H7 (cell line): Measurements from ENCODE around the gene TRPC6. TPM values are rescaled to one million over a fixed set of nuclear protein-coding genes. Genes with fewer than 3 reads are reported as not detected.
"Not testable (repeated sequence)": the region's sequence is repeated elsewhere in the genome, so short reads cannot be mapped to it uniquely, and the experiment has no call there.

Experiments used
- DNase-seq: peaks from one replicate; pipeline ENCODE4 v3.0.0; 2012
- H3K27me3 ChIP-seq: 2 replicates; pipeline ENCODE4 v1.6.0; 2011; ENCODE audit warnings: mild to moderate bottlenecking, low read length; ENCODE audit not compliant: control insufficient read depth, insufficient read depth
- H3K36me3 ChIP-seq: replicated peaks from 2 replicates; pipeline ENCODE4 v1.5.1; 2011; ENCODE audit warnings: low read length; ENCODE audit not compliant: control insufficient read depth, insufficient read depth
- H3K4me3 ChIP-seq: 2 replicates; pipeline ENCODE4 v1.5.1; 2011; ENCODE audit warnings: low read depth, mild to moderate bottlenecking, control low read depth, low read length, moderate library complexity; ENCODE audit not compliant: insufficient read depth
- total RNA-seq: library from RNA; depleted of rRNA; stranded (reverse); fragments of >200 nt; shearing (Covaris generic); gene quantifications from 2 replicates; pipeline ENCODE4 v1.2.3, GENCODE V29; 2014

The TRPC6 gene
- total RNA-seq, 1 experiment from 2014 or later = 1.4 TPM

DNA sequence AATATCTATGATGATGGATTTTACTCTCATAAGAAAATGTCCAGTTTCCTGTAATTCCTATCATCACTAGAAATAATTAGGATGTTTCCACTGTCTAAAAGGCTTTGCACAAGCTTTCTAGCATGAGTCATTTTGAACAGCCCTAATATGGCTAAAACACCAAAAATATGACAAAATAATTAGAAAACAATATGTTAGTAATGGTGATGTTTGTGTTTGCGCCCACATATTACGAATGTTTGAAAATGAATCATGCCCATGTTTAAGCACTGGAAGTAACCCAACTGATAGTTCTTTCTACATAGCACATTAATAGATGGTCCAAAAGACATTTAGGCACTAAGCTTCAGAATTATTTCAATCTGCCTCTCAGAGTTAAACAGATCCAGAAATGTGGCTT is 96.0 kb downstream of the TRPC6 start:
- no peak for DNase-seq
- H3K36me3 ChIP-seq = no peaks in the 10 kb centered on the region
- no peaks in the 10 kb centered on the region for H3K27me3 ChIP-seq
- H3K4me3 ChIP-seq = no peak overlapping the region

- no peak for DNase-seq
- Histone ChIP-seq H3K36me3 (no peaks in the 10 kb centered on the region), H3K4me3 (no peak overlapping the region), H3K27me3 (no peaks in the 10 kb centered on the region)
Measured at GRCh38 chr11:101482556-101483124, 101.2 kb downstream of the TRPC6 start.

GRCh38 chr11:101478587-101479369 is 105.0 kb downstream of the TRPC6 start:
- H3K4me3 ChIP-seq = no peak overlapping the region
- DNase-seq = no peak
- H3K27me3 ChIP-seq = no peaks in the 10 kb centered on the region
- H3K36me3 ChIP-seq = no peaks in the 10 kb centered on the region

- no peaks in the 10 kb centered on the region for H3K36me3 ChIP-seq
Measured at GRCh38 chr11:101477926-101478325, 105.9 kb downstream of the TRPC6 start.

GRCh38 chr11:101476191-101476590 is 107.6 kb downstream of the TRPC6 start:
- H3K4me3 ChIP-seq = no peak overlapping the region
- H3K36me3 ChIP-seq = no peaks in the 10 kb centered on the region
- H3K27me3 ChIP-seq = no peaks in the 10 kb centered on the region
- DNase-seq = no peak

More at GRCh38 chr11:101477926-101478325, 105.9 kb downstream of the TRPC6 start:
- H3K4me3 ChIP-seq = no peak overlapping the region
- no peaks in the 10 kb centered on the region for H3K27me3 ChIP-seq
- no peak for DNase-seq

DNA sequence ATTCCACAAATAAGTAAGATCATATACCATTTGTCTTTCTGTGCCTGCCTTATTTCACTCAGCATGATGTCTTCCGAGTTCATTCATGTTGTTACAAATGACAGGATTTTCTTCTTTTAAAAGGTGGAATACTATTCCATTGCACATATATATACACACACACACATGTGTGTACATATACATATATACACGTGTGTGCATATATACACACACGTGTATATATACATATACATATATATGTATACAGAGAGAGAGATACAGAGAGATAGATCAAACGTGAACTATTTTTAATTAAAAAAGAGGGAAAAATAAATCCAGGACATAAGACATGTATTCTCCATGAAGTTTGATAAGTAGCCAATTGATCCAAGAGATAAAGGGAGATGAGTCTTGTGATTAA is 108.1 kb downstream of the TRPC6 start:
- no peak overlapping the region for H3K4me3 ChIP-seq
- no peak for DNase-seq
- H3K36me3 ChIP-seq = no peaks in the 10 kb centered on the region
- no peaks in the 10 kb centered on the region for H3K27me3 ChIP-seq

DNA sequence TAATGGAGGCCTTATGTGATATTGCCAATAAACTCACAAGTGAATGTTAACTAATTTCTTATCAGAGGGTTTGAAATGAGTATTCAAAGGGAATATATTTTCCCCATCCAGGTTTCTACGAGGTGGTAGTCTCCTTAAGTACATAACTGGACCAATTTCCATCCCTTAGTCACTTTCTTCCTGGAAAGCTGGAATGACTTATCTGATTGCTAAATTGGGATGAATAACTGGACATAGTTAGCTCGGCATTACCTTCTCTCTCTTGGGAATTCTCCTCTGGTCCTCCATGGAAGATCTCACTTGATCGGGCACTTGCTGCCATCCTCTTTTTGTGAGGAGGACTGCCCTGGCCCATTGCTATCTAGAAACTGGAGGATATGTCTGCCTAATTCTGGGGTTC is 109.1 kb downstream of the TRPC6 start:
- Histone ChIP-seq H3K27me3 (no peaks in the 10 kb centered on the region), H3K4me3 (no peak overlapping the region), H3K36me3 (no peaks in the 10 kb centered on the region)
- DNase-seq = no peak

DNA sequence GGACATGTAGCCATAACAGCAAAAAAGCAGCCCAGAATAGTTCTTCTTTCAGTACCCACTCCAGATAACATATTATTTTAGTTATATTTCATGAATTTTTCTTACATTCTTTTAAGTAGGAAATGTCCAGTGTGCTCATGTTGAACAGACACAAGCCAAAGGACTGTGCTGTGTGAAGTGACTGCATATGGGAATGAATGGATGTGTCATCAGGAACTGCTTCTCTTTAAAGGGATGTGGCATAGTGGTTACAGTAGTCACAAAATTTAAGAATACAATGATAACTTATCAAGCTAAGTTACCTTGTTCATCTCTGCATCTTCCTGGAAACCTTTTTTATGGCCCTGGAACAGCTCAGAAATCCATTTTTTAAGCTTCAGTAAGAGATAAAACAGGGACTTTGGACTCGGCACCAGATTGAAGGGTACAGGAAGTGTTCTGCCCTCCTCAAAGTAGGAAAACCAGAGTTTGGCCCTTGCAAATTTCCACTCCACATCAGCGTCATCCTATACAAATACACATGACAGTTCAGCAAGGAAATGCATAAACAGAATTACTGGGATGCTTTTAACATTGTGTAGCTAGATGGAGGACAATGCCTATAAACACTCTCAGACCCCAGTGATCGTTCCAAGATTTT is 112.8 kb downstream of the TRPC6 start:
- Histone ChIP-seq H3K36me3 (no peaks in the 10 kb centered on the region), H3K4me3 (no peak overlapping the region), H3K27me3 (no peaks in the 10 kb centered on the region)
- no peak for DNase-seq

DNA sequence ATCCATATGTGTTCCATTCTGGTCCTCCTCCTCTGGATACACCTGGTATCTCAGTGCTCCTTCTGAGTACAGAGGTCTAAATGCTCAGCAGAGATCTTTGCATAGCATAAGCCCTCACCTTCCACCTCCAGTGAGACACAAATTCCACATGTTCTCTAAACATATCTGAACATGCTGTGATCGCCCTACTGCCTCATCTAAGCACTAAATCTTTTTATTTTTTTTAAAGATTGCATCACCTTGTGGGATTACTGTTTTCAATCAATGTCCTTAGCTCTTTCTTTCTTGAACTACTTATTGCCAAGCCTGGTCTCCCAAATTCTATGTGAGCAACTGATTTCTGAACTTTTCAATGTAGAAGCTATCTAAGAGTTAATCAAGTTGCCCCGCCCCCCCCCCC is 113.4 kb downstream of the TRPC6 start:
- Histone ChIP-seq H3K36me3 (no peaks in the 10 kb centered on the region), H3K27me3 (no peaks in the 10 kb centered on the region), H3K4me3 (no peak overlapping the region)
- DNase-seq = no peak

GRCh38 chr11:101466352-101466751 is 117.5 kb downstream of the TRPC6 start:
- H3K36me3 ChIP-seq = no peaks in the 10 kb centered on the region
- H3K4me3 ChIP-seq = no peak overlapping the region
- no peak for DNase-seq
- H3K27me3 ChIP-seq = no peaks in the 10 kb centered on the region

DNA sequence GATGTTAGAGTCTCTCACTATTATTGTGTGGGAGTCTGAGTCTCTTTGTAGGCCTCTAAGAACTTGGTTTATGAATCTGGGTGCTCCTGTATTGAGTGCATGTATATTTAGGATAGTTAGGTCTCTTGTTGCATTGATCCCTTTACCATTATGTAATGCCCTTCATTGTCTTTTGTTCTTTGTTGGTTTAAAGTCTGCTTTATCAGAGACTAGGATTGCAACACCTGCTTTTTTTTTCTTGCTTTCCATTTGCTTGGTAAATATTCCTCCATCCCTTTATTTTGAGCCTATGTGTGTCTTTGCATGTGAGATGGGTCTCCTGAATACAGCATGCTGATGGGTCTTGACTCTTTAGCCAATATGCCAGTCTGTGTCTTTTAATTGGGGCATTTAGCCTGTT is 119.4 kb downstream of the TRPC6 start:
- DNase-seq, H3K4me3 ChIP-seq, H3K27me3 ChIP-seq, H3K36me3 ChIP-seq: not testable (repeated sequence)

DNA sequence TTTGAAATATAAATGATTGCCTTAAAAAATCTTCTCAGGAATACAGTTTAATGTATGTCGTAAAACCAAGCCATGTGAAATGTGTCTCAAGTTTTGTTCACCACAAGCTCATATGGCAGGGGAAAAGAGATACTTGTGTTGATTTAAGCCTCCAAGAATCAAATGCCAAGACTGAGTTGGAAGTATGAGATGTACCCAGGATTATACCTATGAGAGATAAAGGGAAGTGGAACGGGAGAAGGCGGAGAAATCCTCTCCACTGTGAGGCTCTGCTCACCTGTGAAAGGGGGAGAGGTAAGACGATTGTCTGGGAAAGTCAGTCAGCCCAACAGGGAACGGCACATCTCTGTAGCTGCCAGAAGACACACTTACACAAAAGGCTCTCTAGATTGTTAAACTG is 124.8 kb downstream of the TRPC6 start:
- no peak overlapping the region for H3K4me3 ChIP-seq
- DNase-seq = no peak
- no peaks in the 10 kb centered on the region for H3K36me3 ChIP-seq
- no peaks in the 10 kb centered on the region for H3K27me3 ChIP-seq

DNA sequence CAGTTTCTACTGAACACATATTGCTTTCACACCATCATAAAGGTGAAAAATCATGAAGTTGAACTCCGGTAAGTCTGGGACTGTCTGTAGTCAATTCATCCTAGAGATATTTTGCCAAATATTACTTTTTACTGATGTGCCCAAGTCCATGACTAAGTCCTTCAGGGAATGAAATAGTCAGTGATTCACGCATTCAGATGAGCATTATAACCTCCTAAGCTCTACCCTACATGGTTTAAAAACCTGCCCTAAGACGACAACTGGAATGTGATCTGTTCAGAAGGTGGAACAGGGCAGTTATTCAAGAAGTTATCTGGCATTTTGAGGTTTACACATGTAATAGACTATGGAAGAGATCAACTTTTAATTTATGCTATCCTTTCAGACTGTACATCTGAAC is 125.6 kb downstream of the TRPC6 start:
- no peak overlapping the region for H3K4me3 ChIP-seq
- H3K27me3 ChIP-seq = no peaks in the 10 kb centered on the region
- no peak for DNase-seq
- H3K36me3 ChIP-seq = no peaks in the 10 kb centered on the region

DNA sequence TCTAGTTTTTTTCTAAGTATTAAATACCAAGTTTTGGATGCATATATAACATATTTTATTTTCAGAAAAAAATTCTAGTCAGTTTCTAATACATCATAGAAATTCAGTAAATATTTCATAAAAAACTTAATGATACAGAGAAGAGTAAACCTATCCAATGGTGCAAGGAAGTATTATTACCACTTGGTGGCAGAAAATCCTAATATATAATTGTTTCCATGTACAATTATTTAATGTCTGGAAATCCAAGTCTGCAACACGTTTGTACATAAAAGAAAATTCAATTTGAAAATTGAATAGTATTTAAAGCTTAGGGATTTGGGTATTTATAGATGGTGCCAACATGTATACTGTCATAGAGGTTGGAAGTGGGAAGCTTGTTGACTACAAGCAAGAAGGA is 127.0 kb downstream of the TRPC6 start:
- Histone ChIP-seq H3K4me3 (no peak overlapping the region), H3K27me3 (no peaks in the 10 kb centered on the region), H3K36me3 (no peaks in the 10 kb centered on the region)
- no peak for DNase-seq

DNA sequence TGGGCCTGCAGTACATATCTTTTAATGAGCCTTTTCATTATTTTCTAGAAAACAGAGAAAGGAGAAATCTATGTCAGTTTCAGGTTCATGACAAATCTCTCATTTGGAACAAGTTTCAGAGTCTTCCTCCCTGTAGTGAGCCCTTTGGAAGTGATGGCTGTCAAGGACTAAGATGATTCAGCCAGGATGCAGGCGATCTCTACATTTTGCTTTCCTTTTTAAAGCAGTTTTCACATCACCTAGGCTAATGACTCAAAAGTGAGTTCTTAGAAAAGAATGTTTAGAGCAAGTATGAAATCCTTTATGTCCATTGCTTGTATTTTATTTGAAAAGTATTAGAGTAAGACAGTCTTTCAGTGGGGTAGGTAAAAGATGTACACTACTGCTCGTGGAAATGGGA is 130.1 kb downstream of the TRPC6 start:
- DNase-seq = no peak
- H3K27me3 ChIP-seq = no peaks in the 10 kb centered on the region

More for the DNA sequence above, 130.1 kb downstream of the TRPC6 start:
- Histone ChIP-seq H3K36me3 (no peaks in the 10 kb centered on the region), H3K4me3 (no peak overlapping the region)
